ENCODE results near the gene FBXL19.

The FBXL19 gene

DNA sequence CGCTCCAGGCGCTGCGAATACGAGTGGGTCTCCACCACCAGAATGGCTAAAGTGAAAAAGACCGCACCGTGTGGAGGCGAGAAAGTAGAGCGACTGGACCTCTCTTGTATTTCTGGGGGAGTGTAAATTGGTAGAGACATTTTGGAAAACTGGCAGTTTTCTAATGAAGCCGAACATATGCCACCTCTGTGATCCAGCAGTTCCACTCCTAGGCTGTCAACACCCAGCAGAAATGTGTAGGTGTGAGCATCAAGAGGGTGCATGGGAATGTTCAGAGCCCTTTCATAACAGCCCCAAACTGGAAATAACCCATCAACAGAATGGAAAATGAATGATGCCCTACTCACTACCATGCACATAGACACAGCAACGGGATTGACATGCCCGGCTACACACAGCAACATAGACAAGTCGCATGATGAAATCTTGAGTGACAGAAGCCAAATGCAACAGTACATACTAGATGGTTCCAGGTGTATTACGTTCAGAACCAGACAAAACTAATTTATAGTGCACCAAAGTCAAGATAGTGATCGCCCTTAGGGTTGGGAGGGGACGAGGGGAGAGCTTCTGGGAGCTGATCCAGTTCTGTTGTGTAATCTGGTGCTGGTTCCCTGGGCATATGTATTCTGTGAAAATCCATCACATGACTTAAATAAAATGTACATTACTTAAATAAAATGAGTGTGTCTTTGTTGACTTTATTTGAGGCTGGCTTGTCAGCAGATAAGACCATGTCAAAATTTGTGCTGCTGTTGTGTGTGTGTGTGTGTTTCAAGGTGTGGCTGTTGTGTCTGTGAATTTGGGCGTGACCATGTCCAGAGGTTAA is 28.6 kb upstream of the FBXL19 start:
- DNase-seq (ENCODE audit: low read depth in 2 of 2), result no peak

DNA sequence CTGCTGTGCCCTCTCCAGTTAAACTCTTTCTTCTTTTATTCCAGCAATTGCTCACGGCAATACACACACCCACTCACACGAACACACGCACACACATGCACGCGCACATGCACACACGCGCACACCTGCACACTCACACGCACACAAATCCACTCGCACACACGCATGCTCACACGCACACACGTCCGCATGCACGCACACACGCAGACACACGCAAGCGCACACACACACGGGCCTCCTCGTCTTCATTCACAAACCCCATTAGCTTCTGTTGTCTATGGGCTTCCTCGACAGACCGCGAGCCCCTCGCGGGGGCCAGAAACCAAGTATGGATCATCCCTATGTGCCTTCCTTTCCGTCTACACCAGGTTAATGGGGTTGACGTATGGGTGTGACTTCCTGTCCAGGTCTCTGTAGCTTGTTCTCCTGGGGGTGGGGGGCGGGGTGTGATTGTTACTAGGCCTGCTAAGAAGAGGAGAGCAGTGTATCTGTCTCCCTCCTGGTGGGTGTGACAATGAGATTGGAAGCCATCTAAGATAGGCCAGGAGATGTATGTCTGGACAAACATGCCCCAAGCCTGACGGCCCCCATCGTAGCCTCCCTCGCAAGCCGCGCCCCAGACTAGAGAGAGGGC is 27.6 kb upstream of the FBXL19 start:
- DNase-seq (ENCODE audit: low read depth in 2 of 2), result no peak

DNA sequence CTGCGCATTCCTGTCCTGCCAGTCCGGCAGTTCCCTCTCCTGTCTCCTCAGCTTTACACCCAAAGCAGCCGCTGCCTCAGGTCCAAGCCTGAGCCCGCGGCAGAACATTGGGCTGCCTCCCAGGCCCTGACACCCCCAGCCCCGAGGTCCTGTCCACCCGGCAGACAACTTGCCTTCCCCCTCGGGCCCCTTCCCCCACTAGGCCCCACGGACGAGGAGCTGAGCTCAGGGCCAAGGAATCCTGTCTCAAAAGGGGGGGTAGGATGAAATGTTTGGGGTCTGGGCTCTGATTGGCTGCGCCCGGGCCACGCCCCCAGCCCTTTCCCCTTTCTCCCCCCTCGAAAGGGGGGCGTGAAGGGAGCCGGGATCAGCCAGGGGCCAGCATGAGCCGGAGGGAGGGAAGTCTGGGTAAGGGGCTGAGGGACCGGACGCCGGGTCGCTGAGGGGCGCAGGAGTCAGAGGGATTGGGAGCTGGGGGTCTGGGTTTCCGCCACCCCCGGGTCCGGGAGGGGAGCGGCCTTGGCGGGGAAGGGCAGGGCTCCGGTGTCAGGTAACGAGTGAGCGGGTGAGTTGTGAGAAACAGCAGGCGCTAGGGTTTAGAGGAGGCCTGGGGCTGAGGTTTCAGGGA is 27.0 kb upstream of the FBXL19 start, which contains the start of gene CTF1:
Gene CTF1, plus strand, starts transcription at position 354 of the 628 bp plus-strand sequence. Its CDS starts 30 bp downstream, at position 384.
- DNase-seq (ENCODE audit: low read depth in 2 of 2), result no peak

DNA sequence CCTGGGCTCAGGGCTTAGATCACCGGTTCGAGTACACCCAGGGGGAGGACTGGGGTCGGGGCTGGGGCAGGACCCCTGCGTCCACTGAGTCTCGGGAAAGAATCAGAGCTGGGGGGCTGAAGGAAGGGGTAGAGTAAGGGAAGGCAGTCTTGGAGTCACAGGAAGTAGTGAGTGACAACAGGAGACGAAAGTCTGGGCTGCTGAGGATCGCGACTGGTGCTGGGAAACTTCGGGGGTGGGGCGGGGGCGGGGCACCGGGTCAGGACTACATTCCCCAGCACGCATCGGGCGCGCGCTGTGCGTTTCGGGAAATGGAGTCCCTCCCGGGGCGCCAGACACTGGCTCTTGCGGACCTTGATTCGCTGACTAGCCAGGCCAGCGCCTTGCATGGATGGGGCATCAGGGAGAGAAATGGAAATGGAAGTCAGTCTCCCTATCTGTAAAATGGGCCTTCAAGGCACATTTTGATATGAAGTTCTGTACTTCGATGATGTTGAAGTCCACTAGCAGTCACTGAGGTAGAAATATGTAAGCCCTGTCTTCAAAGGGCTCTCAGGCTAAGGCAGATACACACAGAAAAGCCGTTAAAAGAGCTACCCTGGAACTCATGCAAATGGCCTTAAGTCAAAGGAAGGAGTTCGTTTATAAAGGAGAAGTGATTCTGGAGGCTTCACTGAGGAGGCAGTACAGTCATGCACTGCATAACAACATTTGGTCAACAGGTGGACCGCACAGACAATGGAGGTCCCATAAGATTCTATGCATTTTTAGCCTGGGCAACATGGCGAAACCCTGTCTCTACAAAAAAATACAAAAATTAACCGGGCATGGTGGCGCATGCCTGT is 26.3 kb upstream of the FBXL19 start:
- peak; percentile 40 to 53 for DNase-seq (ENCODE audit: low read depth in 2 of 2)

DNA sequence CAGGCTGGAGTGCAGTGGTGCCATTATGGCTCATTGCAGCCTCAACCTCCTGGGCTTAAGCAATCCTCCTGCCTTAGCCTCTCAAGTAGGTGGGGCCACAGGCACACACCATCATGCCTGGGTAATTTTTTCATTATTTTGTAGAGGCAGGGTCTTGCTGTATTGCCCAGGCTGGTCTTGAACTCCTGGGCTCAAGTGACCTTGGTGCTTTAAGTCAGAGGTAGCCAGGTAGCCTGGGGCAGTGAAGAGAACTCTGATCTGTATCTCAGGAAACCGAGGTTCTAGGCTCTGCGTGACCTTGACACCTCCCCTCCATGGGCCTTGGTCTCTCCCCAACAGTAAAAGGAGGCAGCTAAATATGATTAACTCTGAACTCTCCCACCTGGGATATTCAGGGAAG is 23.6 kb upstream of the FBXL19 start:
- DNase-seq (ENCODE audit: low read depth in 2 of 2), result no peak

DNA sequence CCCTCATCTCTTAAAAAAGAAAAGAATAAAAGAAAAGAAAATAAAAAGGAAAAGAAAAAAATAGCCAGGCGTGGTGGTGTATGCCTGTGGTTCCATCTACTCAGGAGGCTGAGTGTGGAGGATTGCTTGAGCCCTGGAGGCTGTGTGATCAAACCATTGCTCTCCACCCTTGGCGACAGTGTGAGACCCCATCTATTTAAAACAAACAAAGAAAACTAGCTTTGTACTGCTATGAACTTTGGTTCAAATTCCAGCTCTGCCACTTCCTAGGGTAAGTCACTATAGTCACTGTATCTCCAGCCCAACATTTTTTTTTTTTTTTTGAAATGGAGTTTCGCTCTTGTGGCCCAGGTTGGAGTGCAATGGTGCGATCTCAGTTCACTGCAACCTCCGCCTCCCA is 22.8 kb upstream of the FBXL19 start:
- DNase-seq (ENCODE audit: low read depth in 2 of 2), result no peak

DNA sequence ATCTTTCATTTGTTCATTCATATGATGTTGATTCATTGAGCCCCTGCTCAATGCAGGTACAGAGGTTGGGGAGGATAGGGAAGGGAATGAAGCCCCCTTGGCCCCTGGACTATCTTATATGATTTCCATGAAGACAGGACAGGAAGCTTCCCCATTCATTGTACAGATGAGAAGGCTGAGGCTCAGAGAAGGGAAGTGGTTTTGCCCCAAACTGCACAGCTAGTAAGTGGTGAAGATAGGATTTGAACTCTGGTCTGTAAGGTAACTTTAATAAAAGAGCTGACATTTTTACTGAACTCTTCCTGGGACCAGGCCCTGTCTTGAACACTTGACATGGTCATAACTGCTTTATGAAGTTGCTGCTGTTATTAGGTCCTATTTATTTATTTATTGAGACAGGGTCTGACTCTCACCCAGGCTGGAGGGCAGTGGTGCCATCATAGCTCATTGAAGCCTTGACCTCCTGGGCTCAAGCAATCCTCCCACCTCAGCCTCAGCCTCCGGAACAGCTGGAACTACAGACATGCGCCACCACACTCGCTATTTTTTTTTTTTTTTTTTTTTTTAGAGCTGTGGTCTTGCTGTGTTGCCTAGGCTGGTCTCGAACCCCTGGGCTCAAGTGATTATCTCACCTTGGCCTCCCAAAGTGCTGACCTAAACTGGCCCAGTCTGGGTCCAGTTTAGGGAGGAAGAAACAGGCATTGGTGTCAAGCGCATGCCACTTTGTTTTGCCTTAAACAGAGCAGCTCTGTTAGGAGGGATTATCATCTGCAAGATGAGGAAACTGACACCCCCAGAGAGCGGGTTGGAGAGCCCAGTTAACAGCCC is 22.0 kb upstream of the FBXL19 start:
- no peak for DNase-seq (ENCODE audit: low read depth in 2 of 2)

DNA sequence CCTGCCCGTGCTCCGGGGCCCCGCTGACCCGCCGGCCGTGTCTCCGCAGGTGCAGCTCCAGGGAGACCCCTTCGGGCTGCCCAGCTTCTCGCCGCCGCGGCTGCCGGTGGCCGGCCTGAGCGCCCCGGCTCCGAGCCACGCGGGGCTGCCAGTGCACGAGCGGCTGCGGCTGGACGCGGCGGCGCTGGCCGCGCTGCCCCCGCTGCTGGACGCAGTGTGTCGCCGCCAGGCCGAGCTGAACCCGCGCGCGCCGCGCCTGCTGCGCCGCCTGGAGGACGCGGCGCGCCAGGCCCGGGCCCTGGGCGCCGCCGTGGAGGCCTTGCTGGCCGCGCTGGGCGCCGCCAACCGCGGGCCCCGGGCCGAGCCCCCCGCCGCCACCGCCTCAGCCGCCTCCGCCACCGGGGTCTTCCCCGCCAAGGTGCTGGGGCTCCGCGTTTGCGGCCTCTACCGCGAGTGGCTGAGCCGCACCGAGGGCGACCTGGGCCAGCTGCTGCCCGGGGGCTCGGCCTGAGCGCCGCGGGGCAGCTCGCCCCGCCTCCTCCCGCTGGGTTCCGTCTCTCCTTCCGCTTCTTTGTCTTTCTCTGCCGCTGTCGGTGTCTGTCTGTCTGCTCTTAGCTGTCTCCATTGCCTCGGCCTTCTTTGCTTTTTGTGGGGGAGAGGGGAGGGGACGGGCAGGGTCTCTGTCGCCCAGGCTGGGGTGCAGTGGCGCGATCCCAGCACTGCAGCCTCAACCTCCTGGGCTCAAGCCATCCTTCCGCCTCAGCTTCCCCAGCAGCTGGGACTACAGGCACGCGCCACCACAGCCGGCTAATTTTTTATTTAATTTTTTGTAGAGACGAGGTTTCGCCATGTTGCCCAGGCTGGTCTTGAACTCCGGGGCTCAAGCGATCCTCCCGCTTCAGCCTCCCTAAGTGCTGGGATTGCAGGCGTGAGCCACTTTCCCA is 21.1 kb upstream of the FBXL19 start:
- no peak for DNase-seq (ENCODE audit: low read depth in 2 of 2)

DNA sequence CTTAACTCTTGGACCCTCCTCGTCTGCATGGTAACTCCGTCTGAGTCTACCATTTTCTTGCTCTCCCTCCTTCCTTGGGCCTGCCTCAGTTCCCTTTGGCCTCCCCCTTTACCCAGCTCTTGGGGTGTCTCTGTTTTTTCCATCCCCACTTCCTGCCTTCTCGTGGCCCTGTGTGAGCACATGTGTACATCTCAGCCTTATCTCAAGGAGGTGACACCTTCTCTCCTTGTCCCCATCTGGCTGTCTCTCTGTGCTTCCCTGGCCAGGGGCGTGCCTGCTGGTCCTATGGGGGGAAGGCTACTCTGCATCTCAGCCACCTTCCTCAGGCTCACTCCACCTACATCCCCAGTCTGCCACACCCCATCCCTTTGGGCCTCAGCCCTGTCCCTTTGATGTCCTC is 20.4 kb upstream of the FBXL19 start:
- DNase-seq (ENCODE audit: low read depth in 2 of 2), result no peak

DNA sequence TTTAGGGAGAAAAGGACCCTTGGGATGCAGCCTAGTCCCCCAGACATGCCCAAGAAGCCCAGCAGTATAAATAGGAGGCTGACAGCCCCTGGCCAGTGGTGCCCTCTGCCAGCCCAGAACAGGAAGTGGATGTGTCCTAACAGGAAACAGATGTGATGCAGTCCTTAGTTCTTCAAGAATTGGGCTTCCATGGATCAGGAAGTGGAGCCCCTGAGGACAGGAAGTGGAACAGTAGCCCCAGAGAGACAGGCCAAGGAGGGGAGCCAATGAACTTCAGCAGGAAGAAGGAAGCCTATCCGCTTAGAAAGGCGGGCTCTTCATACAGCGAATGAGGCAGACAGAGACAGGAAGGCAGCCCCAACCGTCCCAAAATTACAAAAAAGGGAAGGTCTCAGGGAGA is 19.8 kb upstream of the FBXL19 start:
- no peak for DNase-seq (ENCODE audit: low read depth in 2 of 2)

DNA sequence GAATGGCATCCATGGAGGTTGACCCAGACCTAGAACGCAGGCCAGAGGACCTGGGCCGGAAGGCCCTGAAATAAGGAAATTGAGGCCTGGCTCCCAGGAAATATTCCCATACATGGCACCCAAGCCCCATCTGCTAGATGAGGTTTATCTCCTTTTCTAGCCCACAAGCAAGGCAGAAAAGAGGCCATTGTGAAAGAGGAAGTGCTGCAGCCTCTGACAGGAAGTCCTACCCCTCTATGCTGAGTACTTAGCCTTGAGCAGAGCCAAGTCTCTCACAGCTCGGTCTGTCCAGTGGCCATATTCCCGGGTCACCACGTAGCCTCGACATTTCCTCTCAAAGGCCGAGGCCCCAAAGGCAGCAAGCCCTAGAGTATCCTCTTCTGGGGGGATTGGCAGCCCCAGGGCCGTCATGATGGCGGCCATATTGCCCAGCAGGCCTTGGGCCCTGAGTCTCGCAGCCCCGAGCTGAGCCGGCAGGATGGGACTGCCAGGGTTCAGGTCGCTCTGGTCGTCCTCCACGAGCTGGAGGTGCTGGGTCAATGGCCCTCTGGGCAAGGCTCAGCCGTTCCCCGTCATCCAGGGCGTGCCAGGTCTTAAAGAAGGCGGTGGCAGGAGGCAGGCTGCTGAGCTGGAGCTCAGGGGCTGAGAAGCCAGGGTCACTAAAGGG is 19.1 kb upstream of the FBXL19 start:
- DNase-seq (ENCODE audit: low read depth in 2 of 2), result no peak

DNA sequence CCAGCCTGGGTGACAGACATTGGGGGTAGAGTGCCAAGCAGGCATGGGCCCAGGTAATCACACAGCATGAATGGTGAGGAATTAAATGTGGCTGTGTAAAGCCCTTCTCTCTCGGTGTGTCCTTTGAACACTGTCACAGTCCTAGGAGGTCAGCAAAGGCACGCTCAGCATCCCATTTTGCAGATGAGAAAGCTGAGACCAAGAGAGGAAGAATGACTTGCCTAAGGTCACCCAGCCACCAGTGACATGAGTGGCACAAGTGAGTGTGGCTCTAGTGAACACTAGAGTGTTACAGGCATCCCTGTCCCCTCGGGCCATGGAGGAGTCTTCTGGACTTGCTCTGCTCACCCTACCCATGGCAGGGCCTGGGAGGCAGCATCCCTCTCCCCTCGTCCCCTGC is 16.3 kb upstream of the FBXL19 start:
- no peak for DNase-seq (ENCODE audit: low read depth in 2 of 2)

DNA sequence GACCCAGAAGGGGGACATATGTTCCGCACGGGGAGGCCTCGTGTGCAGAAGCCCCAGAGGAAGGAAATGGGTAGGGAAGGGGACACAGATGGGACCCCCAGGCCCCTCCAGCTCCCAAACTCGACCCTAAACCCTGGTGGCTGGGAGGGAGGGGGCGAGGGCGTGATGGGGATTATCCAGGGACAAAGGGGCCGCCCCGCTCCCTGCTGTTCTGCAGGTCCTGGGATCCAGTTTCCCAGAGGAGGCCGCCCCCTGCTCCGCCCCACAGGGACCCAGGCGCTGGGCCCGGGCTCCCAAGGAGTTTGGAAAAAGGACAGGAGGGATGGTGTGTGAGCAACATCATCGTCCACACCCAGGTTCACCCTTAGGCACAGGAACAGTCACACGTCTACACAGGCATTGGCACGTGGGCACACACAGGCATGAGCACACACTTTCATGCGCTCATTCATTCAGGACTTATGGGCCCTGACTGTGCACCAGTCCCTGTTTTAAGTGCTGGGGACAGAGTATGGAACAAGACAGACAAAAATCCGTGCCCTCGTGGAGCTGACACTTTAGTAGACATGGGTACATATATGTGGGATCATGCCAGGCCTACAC is 12.8 kb upstream of the FBXL19 start:
- DNase-seq (ENCODE audit: low read depth in 2 of 2), result no peak

DNA sequence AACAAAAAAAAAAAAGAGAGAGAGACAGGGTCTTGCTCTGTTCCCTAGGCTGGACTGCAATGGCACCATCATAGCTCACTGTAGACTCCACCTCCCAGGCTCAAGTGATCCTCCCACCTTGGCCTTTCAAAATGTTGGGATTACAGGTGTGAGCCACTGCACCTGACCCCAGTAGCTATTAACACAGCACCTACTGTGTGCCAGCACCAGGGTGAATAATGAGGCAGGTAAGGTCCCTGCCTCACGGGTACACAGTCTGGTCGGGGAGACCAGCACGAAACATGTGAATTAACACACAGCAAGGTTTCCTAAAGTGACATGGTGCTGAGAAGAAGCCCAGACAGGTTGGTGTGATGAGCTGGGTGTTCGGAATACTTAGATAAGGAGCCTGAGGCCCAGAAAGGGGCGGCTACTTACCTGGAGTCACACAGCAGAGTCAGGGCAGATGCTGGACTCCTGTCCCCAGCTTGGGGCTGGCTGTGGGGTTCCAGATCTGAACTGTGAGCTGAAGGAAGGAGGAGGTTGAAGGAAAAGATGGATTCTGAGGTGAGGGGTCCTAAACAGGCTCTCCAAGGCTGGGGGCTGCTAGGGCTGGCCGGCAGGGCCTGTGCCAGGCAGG is 10.5 kb upstream of the FBXL19 start:
- DNase-seq (ENCODE audit: low read depth in 2 of 2), result no peak

DNA sequence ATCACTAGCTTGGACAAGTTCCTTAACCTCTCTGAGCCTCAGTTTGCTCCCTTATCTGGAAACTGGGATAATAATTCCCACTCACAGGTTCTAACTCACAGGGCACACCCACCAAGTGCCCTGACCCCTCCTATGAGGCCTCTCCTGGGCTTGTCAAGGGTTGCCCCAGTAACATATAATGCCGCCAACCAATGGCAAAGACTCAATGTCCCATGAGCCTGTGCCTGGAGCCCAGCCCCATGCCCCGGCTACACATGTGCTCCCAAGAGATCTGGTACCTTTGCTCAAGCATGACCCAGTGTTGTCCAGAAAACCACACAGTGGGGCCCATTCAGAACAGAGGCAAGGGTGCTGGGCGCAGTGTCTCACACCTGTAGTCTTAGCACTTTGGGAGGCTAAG is 8.5 kb upstream of the FBXL19 start:
- DNase-seq (ENCODE audit: low read depth in 2 of 2), result no peak

DNA sequence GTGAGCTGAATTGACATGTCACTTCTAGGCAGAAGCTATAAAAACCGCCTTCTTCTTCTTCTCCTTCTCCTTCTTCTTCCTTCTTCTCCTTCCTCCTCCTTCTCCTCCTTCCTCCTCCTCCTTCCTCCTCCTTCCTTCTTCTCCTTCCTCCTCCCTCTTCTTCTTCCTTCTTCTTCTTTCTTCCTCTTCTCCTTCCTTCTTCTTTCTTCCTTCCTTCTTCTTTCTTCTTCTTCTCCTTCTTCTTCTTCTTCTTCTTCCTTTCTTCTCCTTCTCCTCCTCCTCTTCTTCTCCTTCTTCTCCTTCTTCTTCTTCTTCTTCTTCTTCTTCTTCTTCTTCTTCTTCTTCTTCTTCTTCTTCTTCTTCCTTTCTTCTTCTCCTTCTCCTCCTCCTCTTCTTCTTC is 4.8 kb upstream of the FBXL19 start:
- no peak for DNase-seq (ENCODE audit: low read depth in 2 of 2)

DNA sequence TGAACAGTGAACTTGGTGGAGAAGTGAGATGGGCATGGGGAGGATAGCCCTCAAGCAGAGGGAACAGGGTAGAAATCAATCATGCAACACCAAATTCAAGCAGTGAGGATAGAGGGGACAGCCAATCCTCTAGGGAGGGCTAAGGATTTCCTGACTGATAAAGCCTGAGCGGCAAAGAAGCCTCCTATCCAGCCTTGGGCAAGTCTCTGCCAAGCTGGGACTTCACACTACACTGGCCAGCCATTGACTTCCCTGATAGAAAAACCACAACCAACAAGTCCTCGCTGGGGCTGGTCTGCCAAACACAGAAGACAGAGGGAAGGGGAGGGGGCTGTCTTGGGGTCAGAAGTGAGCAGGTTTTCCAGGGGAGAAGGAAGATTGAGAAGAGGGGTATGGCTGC is 2.5 kb upstream of the FBXL19 start:
- no peak for DNase-seq (ENCODE audit: low read depth in 2 of 2)

DNA sequence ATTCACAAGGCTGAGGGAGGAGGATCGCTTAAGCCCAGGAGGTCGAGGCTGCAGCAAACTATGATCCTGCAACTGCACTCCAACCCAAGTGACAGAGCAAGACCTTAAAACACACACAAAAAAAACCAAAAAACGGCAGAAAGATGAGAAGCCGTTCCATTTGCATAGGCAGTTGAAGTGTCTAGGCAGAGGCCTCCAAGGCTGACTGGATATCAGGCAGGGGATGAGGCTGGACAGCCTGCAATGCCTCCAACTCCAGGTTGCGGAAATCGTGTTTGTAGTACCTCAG is 2.0 kb upstream of the FBXL19 start:
- no peak for DNase-seq (ENCODE audit: low read depth in 2 of 2)
